HG03439 (cell line): Measurements from ENCODE around the gene FANCE.

Experiments used
- ATAC-seq: cut with Tn5 transposase; IDR thresholded peaks from one replicate; pipeline ENCODE4 v1.9.1; 2021; ENCODE audit warnings: mild to moderate bottlenecking, moderate library complexity; ENCODE audit not compliant: unreplicated experiment

FANCE gene

DNA sequence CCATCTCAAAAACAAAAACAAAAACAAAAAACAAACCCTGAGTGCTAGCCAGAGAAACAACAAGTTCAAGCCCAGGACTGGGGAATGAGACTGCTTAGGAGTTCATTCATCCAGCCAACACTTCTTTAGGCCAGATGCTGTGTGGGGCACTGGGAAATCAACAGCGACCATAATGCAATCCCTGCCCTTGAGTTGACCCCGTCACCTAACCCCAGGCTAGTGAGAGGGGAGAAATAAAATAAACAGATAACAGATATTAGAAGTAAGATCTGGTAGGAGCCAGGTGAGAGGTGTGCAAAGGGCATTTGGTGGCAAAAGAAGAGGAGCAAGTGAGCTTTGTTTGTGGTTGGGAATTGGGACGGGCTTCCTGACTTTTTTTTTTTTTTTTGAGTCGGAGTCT, 11.2 kb downstream of the FANCE start:
- no peak for ATAC-seq

DNA sequence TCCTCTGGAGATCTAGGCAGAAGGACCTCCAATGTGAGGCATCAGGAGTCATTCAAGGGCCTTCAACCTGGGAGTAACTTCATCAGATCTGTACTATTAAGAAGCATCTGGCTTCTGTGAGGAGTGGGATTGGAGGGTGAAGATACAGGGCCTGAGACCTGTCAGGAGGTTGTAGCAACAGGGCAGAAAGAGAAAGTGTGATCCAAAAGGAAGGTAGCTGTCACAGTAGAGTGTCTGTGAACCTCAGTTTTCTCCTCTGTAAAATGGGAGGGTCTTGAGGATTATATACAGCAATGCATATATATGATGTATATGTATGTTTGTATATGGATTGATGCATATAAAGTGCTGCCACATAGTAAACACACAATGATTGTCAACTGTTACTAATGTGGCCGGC, 13.5 kb downstream of the FANCE start:
- no peak for ATAC-seq

DNA sequence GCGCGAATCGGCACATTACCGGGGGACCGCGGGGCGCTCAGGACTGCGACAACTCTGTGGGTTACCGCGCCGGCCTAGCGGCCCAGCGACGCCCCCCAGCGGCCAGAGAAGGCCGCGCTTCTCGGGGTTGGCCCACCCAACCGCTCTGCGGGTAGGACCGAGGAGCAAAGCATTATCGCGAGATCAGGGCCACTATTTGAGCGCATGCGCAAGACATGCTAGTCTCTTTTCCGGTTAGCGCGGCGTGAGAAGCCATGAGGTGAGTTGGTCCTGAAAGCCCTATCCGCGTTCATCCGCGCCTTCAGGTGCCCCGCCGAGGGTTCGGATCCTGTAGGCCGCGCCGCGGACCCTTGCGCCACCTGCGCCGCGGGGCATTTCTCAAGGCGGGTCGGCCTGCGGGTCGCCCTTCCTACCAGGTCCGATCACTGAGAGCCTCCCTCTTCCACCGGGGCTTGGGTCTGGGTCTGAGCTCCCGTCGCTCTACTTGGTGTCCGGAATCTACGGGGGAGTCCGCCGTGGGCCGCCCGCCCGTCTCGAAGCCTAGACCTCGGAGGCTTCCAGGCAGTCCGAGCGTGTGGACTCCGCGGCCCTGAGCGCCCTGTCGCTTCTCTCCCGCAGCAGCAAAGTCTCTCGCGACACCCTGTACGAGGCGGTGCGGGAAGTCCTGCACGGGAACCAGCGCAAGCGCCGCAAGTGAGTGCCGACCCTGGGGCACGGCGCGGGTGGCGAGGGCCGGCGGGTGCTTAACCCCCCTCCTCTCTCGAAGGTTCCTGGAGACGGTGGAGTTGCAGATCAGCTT, 16.2 kb downstream of the FANCE start, which contains the start of gene RPL10A:
Gene RPL10A (plus strand): TSS at position 221 of the 799 bp plus-strand sequence. CDS start 34 bp downstream, at position 255.
- peak; percentile 77 for ATAC-seq

DNA sequence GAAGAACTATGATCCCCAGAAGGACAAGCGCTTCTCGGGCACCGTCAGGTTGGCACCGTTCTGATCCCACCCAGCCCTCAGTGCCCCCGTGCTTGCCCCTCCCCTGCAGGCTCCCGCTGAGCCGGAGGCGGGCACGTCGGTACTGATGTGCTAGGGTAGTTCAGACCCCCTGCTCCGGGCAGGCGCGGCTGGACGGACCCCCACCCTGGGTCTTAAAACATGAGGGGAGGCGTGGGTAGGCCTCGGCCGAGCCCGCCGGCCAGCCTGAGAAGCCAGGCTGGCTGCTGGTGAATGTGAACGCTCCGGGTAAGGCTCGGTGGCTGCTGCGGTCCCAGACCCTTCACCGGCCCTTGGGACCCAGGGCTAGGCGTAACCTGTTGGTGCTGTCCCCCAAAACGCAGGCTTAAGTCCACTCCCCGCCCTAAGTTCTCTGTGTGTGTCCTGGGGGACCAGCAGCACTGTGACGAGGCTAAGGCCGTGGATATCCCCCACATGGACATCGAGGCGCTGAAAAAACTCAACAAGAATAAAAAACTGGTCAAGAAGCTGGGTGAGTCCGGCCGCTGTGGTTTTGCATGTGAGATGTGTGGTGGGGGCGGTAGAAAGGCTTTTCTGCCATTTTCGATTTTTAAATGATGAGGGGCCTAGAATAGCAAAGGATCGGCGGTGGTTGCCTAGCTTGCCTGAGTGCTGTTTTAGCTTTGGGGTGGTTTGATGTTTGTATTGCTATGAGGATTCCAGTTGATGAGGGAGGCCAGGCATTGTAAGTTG, 17.0 kb downstream of the FANCE start:
- no peak for ATAC-seq

DNA sequence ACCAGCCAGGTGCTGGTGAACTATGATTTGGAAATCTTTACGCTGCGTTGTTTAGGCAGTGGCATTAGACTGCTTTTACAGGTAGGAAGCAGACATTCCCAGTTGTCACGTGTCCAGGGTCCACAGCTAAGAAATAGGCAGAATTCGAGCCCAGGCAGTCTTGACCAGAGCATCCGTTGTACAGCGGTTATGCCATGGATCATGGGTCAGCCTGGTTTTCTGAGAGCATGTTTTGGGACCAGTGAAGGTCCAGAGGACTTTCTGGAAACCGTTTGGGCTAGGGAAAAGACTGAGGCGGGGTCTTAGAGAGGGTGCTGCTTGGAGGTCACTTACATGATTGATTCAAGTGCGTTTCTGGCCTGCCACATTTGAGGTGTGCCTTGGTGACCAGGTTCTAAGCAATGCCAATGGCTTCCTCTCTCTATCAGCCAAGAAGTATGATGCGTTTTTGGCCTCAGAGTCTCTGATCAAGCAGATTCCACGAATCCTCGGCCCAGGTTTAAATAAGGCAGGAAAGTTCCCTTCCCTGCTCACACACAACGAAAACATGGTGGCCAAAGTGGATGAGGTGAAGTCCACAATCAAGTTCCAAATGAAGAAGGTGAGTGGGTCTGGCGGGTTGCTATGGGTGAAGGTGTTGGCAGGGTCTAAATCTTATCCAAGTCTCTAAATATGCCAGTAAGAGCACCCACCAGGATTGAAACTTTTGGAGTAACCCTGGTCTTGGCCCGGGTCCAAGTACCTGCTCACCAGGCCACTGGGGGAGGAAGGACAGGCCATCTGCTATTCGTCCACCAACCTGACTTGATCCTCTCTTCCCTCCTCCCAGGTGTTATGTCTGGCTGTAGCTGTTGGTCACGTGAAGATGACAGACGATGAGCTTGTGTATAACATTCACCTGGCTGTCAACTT, 17.9 kb downstream of the FANCE start:
- no peak for ATAC-seq

DNA sequence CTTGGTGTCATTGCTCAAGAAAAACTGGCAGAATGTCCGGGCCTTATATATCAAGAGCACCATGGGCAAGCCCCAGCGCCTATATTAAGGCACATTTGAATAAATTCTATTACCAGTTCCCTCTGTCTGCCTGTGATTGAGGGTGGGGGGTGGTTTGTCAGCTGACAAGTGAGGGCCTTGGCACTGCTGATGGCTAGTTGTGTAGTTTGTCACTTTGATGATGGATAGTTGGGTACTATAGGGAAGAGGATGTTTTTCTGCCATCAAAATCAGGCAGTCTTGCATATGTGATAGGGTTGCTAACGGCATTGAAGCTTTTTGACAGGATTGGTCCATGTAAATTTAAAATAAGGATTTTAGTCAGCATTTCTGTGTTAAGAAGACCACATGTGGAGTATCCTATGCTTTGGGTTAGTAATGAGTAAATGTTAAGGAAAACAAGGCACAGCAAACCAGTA, 18.6 kb downstream of the FANCE start:
- no peak for ATAC-seq

DNA sequence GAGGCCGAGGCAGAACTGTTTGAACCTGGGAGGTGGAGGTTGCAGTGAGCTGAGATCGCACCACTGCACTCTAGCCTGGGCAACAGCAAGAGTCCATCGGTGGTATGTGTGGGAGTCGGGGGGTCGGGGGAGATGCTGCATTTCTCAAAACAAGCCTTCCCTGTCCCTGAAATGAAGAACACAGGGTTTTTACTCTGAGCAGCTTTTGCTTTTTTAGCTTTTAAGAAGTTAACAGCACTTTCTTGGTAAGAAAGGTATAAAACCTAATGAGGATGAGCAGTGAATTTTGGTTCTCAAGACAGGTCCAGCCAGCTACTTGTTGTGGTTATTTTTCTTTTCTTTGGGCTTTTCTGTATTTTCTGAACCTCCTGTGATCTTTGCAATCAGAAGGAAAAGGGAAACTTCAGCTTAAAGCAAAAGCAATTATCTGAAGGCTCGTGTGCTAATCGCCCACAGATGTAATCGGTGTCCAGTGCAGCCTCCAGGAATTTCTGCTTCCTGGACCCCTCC, 19.8 kb downstream of the FANCE start:
- ATAC-seq: no peak

DNA sequence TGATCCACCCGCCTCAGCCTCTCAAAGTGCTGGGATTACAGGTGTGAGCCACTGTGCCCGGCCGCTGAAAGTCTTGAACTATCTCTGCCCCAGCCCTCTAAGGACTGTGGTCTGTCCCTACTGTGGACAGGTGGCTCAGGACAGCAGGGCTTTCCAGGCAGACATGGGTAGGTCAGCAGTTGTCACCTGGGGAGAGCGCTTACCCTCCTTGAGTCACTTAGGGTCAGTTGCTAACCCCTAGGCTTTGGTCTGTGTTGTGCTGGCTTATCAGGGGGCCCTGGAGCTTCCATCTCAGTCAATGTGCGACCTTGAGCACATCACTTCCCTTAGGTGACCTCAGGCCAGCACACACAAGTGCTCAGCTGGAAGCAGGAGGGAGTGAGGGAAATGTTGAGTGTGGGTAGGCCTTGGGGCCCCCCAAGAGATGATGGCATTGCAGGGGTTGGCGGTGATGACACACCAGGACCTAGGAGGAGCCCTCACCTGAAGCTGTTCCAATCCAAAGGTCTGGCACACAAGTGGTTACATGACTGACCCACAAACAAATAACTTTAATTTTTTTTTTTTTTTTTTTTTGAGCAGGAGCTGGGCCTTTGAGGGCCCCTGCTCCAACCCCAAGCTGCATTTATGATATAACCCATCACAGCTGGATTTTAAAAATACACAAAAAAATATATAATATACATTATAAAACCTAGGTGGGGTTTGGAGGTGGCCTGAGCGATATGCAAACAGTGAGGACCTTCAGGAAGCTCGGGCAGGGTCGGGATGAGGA, 21.1 kb downstream of the FANCE start:
- no peak for ATAC-seq

DNA sequence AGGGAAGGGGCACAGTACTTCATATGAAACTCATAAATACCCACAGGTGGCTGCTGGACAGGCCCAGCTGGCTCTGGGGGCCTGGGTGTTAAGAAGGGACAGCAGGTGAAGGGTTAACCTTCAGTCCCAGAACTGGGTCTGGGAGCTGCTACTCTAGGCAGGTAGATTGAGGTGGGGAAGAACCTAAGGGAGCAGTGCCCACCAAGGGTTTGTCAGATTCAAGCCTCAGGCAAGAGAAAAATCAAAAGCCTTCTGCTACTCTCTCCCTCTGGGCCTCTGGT, 21.7 kb downstream of the FANCE start:
- no peak for ATAC-seq

DNA sequence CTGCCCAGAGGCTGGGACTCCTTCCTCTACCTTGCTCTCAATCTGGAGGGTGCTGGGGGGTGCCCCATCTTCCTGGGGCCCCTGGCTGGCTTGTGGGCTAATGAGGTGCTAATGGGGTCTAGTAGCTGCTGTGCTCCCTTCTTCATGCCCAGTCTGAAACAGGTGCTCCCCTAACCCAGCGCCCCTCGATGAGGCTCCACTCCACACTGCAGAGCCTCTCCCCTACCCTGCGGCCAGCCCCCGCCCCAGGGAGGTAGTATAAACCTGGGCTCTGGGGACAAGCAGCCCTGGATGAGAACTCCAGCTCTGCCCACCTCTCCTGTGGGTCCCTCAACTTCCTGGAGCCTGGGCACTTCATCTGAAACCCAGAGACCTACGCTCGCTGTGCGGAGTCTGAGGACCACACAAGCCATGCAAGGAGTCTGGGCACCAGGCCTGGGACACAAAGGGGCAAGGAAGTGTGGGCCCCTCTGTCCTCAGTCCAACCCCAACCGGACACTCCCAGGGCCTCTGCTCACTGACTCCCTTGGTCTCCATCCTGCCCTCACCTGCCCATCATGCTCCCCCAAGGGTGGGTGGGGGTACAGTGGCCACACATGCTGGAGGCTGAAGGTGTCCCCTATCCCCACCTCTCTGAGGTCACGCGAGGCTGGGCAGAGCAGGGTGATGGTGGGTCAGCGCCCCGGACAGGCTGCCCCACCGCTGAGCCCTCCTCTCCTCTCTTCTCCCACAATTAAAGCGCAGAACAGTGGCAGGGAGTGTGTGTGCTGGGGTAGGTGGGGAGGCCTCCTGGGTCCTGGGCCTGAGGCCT, 22.2 kb downstream of the FANCE start:
- no peak for ATAC-seq

DNA sequence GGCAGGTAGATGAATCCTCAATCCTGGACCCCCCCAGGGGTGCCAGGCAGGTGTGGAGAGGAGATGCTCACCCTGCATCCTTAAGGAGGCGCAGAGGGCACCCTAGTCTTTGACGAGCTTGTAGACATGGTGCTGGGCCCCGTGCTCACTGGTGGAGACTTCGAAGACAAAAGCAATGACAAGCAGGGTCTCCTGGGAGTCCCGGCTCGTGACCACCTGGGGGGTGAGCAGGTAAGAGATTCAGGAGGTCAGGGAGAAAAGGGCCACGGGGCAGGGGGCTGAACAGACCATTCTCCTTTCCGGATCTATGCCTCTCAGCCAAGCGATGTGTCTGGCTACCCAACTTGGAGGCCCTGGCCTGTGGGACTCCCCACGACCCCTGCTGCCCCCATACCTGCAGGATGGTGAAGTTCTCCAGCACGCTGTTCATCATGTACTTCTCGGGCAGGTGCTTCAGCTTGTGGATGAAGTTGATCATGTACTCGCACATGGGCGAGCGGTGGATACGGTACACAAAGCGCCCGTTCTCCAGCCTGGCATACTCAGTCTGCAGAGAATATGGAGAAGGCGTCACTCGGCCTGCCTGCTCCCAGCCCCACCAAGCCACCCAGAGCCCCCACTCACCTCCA, 22.9 kb downstream of the FANCE start:
- ATAC-seq: no peak

DNA sequence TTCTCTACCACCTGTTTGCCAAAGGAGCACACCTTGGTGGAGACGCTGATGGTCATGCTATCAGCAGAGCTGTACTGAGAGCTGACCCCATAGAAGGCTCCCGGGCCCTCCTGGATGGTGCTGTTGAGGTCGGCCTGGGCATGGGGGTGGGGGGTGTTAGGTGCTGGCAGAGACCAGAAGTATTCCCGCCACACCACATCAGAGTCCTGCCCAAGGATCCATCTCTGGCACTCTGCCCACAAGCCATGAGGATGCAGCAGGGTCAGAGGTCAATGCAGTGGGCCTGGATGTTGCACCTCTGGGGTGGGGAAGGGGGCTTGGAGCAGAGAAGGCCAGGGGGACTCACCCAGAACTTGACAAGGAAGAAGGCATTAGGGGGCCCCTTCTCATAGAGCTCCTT, 23.4 kb downstream of the FANCE start:
- no peak for ATAC-seq

DNA sequence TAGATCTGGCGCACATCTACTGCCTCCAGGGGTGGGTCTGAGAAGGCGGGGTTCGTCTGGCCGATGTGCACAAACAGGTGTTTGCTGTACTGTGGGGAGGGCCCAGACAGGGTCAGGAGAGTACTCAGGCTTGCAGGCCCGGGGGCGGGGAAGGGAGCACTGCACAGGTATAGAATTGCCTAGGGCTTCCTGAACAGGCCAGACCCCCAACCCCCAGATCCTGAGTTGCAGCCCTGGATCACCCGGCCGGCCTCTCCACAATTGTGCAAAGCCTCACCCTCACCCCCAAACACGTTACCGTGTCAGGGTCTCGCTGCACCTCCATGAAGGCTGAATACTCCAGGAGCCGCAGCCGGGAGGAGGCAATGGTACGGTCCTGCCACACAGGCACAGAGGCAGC, 23.9 kb downstream of the FANCE start:
- ATAC-seq: no peak

DNA sequence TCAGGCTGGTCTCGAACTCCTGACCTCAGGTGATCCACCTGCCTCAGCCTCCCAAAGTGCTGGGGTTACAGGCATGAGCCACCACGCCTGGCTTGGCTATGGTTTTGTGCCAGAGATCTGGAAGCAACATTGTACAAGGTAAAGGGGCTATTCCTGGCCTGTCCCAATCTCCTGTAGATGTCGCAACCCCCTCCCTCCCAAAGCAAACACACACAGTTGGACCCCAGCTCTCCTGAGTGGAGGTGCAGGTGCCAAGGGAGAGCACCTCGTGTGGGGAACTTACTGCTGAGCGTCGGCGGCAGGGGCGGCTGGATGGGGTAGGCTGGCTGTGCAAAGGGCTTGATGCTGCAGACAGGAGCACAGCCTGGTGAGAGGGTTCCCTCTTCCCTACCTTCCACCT, 24.9 kb downstream of the FANCE start:
- no peak for ATAC-seq

DNA sequence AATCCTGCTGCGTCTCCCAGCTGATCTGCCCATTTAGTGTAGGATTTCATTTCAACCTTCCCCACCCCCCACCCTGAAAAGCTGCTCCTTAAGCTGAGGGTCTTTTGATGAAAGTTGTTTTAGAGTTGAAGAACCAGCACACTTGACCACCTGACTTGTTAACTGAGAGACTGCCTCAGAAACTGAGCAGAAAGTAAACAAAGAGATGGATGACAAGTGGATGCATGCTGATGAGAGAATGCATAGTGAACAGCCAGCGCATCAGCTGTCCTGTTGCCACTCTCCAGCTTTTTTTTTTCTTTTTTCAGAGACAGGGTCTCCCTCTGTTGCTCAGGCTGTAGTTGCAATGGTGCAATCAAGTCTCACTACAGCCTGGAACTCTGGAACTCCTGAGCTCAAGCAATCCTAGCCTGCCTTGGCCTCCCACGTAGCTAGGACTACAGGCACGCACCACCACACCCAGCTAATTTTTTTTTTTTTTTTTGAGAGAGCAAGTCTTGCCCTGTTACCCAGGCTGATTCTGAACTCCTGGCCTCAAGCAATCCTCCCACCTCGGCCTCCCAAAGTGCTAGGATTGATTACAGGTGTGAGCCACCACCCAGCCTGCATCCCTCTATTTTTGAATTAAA, 25.5 kb downstream of the FANCE start:
- ATAC-seq: no peak

DNA sequence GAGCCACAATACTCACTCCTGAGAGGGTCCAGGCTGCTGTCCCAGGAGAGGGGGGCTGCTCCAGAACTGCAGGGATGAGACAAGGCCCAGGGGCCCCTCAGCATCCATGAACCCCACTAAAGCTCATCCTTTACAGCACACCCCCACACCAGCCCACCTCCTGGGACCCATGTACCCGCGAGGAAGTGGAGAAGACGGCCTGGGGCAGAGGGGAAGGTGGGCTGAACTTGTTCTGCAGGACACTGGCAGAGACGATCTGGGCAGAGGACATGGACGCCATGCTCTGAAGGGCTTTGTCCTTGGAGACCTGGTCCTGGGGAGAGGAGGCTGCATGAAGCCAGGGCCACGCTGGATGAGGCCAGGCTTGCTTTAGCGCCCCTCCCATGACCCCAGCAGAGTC, 26.1 kb downstream of the FANCE start:
- ATAC-seq: no peak

DNA sequence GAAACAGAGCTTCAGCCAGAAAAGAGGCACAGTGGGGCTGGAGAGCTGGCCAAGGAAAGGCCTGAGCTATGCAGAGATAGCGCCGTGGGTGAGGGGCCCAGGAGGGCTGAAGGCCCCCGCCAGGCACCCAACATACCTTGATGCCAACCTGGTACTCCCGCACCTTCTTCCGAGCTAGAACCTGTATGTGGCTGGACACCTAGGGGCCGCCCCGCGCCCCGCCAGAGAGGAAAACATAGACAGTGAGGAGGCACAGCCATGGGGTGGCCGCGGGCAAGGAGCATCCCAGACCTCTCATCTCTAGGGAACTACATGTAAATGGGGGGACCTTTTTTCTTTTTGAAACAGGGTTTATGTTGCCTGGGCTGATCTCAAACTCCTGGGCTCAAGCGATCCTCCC, 28.0 kb downstream of the FANCE start:
- no peak for ATAC-seq

DNA sequence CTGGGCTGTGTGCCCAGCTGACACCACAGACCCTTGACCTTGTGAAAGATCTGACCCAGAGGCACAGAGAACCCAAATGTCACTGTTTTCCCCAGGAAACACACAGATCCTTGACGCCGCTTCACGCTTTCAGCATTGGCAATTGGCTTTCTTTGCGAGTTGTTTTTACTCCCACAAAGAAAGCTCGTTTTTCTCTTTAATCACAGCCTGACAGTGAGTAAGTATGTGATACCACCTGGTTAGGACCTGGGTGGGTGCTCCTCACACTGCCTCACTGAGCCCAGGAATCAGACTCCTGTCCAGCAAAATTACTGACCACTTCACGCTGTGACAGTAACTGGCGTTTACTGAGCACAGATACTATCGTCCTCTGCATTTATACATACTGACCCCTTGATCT, 29.1 kb downstream of the FANCE start:
- no peak for ATAC-seq

DNA sequence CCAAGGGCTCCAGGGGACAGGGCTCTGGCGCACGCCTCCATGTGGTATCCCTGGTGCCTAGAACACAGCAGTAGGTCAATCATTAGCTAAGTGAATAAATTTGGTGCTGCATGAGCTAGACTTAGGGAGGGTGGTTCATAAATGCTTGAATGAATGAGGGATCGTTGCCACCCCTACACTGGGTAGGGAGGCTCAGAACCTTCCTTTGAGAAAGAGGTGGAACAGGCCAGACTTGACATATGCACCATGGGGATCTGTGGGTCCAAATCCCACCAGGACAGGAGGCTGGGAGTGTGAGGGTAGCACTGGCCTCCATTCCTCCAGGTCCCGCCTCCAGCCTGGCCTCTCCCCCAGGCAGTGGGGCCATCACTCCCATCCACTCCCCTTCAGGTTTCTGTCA, 30.9 kb downstream of the FANCE start:
- ATAC-seq: no peak
